Endometrium (tissue), 2 donors: Measurements from ENCODE around the gene MTM1.

Experiments
- FAIRE-seq: peaks from 2 replicates; lab custom pipeline; 2012; peaks lifted over from hg19 to GRCh38; lab: Jason Lieb, UNC
- donor health status: control.
- donor health status: control.

MTM1 gene

DNA sequence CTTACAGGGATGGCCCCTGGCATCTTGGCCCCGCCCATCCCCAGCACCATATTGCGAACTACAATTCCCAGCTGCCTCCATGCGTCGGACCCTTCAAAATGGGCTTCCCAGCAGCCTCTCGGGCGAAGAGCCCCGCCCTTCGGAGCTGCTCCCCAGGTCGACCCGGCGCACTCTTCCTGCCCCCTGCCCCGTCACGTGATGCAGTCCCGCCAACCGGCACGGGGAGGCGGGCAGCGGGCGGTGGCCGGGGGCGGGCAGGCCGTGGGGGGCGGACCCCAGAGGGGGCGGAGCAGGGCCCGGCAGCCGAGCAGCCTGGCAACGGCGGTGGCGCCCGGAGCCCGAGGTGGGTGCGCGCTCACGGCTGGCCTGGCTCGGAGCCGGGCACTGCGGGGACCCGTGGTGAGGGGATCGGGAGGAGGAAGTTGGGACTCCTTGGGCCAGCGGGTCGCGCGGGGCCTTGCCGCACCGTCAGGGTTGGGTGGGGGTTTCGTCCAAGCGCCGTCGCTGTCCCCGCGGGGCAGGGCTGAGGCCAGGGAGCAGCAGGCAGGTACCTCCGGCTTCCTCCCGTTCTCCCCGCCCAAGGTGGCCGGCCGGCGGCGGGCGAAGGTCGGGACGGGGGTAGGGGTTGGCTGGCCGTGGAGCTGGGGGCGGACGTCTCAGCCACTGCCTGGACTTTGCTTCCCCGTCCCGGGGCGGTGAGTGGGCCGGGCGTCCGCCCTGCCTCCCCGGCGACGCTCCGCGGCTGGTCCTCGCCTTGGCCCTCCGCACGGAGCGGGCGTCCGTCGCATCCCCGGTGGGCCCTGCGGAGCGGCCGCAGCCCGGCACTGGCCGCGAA lies at the start of gene MTM1:
Gene MTM1, plus strand, starts transcription at position 302 of the 835 bp plus-strand sequence. CDS start 23,994 bp downstream, outside the sequence.
- FAIRE-seq: peak; percentile 31

DNA sequence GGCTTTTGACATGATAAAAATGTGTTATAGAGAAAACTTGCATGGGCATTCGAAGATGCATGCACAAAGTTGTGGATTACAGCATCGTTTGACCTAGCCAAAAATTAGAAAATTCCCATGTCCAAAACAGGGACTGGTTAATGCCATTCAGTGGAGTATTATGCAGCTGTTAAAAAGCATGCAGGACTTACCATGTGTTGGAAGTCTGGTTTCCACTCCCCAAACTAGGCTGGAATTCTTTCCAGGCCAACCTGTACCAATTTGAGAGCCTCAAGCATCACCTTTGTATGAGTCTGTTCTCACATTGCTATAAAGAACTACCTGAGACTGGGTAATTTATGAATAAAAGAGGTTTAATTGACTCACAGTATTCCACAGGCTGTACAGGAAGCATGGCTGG lies 45.9 kb upstream of the MTM1 start:
- no peak for FAIRE-seq

DNA sequence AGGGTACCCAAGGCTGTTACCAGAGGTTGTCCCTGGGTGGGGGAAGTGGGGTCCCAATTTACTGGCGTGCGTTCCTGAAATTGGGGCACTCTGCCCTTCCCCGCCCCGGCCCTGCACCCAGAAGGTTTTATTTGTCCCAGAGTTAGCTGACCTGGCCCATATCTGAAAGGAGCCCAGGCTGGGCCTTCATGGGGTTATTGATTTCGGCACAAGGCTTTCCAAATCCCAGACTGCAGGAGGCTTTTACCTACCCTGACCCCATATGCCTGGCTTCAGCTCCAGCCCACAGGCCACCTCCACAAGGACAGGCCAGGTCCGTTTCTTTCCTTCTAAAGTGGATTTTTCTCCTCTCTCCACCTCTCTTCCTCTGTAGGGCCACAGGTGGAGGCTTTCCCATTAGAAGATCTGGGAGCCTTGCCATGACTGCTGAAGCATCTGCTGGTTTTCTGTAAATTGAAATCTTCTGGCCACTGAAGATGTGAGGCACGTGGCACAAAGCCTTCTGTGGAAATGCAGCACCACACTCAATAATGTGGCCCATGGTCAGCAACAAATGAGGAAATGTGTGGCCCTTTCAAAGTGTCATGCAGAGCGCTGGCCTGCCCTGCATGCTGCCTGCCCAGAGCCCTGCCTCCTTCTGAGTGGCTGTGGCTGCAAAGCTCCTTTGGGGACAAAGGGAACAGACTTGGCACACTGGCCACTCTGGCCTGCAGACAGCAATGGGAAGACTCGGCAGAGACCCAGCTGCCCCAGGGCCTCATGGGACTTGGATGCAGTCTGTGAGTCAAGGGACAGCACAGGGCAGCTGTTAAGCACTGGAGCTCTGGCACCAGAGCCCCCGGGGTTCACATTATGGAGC lies 43.1 kb upstream of the MTM1 start:
- FAIRE-seq: no peak

DNA sequence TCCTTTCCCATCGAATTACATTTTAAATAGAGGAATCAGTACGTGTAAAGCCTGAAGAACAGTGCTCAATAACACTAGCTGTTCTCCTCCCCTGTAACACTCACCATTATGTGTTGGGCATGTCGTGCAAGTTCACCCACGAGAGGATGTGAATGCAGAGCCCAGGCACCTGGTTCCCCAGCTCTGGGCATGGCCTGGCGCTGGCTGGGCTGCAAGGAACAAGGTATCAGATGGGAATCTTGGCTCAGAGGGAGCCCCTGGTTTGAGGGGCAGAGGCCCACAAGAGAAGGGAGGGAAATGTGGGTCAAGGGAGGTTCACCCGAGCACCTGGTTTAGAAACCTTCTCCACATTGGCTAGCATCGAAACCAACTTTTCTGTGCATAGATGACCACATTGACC lies 41.7 kb upstream of the MTM1 start:
- no peak for FAIRE-seq

DNA sequence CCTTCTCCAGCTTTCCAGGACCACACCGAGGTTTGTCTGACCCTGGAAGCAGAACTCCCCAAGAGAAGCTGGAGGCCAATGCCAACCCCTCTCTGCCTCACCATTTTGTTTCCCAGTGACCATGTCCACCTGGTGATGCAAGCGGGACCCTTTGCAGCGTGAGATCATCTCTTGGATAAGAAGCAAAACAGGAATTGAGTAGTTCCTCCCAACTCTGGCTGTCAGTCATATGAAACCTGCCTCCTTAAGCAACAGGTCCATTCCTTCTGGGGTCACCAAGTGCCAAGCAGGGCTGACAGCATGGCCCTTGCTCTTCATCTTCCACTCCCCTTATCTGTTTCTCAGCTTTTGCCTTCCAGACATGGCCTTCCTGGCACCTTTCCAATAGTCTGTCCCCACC lies 41.3 kb upstream of the MTM1 start:
- no peak for FAIRE-seq

DNA sequence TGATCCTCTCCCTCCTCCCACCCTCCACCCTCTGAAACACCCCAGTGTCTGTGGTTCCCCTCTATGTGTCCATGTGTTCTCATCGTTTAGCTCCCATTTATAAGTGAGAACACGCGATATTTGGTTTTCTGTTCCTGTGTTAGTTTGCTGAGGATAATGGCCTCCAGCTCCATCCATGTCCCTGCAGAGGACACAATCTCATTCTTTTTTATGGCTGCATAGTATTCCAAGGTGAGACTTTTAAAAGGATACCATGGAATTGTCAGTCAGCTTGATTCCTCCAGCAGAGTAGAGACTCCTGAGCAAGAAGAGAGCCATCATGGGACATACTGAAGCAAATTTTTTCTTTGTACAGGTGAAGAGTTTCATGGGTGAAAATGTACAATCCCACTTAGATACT lies 38.8 kb upstream of the MTM1 start:
- FAIRE-seq: no peak

DNA sequence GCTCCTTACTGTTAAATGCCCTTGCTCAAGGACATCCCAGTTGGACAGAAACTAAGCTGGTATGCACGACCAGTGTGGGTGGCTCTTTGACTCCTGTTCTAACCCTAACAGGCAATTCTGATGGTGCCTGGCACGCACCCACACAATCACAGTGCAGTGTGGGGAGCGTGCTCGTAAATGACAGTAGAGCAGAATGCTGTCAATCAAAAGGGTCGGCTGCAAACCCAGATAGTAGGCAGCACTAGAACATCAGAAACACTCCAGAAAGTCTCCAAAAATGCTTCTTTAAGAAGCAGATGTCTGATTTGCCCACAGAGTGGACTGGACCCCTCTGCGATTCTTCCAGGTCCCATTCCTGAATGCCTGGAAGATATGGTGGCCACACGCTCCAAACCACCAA lies 37.6 kb upstream of the MTM1 start:
- FAIRE-seq: no peak

DNA sequence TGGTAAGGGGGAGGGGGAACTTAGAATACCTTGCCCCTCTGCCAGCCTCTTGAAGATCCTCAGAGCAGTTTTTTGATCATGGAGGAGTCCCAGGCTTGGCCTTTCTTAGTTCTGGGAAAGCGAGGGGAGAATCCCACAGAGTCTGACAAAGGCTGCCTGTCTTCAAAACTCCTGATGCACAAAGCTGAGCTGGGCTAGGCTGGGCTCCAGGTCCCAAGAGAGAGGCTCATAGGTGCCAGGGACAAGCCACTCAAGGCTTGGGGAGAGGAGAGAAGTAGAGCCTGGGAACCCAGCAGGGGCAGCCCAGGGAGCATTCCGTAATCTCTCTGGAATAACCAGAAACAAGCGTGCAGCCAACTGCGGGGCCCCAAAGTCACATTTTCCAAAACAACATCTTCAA lies 37.0 kb upstream of the MTM1 start:
- FAIRE-seq: no peak

DNA sequence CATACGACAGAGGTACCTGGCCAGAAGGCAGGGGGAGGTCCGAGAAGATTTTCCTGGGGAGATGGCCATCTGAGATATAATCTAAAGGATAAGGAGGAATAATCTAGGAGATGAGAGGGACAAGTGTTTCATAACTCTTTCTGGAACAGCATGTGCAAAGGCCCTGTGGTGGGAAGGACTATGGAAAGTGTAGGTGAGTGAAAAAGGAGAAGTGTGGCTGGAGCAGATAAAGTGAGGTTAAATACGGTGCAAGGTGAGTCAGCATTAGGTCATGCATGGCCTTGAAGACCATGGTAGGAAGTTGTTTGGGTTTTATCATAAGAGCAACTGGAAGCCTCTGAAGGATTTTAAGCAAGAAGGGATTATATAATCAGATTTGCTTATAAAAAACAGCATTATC lies 34.6 kb upstream of the MTM1 start:
- FAIRE-seq: no peak

DNA sequence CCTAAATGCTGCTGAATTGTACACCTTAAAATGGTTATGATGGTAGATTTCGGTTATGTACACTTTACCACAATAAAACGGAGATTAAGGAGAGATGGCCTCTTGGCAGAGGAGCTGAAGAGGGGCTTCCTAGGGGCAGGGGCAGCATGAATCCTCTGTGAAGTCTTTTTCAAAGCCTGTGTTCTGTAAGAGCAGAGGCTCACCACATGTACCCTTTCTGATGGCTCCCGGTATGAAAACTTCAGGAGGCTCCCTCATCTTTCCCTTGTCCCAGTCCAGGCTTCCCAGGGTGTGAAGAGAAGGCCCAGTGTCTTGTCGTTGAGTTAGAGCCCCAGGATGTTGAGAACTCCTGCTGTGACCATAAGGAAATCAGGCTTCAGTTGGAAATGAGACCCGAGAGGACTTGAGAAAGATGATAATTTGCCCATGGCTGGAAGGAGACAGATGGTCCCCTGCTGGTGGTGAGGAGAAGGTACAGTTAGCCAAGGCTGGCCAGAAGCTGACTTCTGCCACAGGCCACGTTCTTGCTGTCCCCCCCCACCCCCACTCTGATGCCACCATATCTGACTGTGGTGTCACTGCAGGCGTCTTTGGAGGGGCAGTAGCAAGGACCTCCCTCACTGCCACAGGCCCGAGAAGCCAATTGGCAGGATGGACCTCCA lies 31.8 kb upstream of the MTM1 start:
- FAIRE-seq: no peak

DNA sequence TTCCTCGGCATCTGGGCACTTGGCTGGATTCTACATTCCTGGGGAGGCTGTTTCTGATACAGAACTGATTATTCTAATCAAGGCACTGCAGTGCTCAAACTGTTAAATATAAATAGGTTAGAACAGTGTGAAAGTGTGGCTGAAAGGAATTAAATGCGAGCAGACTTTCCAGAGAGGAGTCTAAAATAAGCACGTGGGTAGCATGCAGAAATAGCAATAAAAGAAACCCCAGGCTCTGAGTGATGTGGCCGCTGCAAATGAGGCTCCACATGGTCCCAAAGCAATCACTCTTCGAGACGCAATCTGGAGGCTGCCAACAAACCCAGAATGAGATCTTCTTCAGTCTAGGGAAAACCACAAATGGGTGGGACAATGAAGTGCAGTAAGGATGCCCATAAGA lies 30.6 kb upstream of the MTM1 start:
- no peak for FAIRE-seq

DNA sequence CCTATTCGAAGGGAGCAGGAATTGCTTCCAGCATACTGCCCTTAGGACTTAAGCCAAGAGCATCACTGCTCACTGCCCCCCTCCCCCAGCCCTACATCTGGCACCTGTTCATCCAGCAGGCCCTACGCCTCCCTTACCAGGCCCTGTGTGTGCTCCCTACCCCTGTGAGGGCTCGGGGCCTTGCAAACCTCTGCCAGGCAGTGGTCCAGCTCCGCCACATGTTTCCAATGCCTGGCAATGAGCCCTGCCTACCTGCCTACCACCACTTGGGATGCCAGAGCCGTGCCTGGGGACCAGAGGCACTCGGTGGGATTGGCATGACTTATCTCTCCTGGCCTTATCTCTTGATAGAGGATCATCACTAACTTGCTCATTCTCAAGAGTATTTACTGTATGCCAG lies 27.5 kb upstream of the MTM1 start:
- FAIRE-seq: no peak

DNA sequence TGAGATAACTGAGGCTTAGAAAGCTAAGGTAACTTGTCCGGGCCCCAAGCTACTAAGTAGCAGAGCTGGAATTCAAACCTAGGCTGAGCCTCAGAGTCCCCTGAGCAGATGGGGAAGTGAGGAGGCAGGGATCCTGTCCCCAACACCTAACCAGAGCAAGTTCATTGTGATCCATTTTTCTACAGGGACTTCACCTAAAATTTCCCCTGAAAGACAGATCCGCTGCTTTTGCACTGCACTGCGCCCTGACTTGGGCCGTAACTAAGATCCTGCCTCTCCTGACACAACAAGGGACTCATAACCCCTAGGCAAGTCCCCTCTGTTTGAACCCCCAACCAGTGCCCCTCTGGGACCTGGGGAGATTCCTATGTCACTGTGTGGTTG lies 25.6 kb upstream of the MTM1 start:
- FAIRE-seq: no peak

DNA sequence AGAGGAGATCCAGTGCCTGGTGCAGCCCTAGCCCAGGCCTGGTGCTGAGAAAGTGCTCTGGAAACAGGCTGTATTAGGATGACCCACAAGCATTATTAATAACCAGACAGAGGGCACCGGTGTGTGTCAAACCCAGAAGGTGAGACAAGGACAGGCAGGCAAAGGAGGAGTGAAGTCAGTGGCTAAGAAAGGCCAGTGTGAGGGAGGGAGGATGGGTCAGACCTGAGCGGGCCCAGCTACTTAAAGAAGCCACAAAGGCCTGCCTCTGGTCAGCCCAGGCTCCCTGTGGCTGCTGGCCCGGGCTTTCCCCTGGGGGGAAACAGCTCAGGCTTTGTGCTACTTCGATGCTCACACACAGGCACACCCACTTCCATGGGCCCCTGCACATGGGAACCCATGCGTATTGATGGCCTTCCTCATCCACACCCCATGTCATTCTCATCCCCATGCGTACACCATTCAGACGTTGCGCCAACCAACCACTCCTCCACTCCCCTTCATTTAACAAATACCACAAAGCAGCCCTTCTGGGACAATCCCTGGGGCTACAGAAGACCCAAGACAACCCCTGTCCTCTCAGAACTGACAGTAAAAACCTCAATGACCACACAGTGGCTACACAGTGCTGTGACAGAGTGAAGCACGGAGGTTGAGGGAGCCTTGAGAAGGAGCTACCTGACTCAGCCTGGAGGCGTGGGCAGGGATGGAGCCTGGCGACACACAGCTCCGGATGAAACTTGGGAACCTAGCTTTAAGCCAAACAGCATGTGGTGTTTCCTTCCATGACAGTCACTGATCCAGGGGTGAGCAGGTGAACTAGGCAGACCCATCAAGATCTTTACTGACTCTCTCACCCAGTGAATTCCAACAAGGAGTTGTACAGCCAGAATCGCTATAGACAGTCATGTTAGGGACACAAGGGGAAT lies 24.9 kb upstream of the MTM1 start:
- FAIRE-seq: no peak

DNA sequence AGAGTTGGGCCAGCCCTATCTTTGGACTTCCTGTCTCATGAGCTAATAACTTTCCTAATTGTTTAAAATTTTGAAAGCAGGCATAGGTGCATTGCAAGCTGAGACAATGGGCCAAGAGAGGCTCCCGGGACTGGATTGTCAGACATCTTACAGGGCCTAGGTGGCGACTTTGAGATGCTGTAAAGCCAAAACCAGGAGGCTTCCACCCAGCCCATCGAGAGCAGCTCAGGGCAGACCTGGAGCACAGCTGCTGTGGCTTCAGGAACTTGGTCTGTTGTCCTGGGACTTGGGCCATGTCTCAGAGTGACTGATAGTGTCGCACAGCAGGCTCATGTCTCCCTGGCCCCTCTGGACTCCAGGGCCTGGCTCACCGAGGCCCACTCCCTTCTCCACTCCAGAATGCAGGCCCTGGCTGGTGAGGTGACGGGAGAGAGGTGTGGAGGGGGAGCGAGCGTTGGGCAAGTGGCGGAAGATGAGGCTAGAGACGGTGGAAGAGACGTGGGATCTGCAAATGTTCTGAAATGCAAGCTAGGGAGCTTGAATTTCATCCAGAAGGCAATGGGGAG lies 24.1 kb upstream of the MTM1 start:
- FAIRE-seq: no peak

DNA sequence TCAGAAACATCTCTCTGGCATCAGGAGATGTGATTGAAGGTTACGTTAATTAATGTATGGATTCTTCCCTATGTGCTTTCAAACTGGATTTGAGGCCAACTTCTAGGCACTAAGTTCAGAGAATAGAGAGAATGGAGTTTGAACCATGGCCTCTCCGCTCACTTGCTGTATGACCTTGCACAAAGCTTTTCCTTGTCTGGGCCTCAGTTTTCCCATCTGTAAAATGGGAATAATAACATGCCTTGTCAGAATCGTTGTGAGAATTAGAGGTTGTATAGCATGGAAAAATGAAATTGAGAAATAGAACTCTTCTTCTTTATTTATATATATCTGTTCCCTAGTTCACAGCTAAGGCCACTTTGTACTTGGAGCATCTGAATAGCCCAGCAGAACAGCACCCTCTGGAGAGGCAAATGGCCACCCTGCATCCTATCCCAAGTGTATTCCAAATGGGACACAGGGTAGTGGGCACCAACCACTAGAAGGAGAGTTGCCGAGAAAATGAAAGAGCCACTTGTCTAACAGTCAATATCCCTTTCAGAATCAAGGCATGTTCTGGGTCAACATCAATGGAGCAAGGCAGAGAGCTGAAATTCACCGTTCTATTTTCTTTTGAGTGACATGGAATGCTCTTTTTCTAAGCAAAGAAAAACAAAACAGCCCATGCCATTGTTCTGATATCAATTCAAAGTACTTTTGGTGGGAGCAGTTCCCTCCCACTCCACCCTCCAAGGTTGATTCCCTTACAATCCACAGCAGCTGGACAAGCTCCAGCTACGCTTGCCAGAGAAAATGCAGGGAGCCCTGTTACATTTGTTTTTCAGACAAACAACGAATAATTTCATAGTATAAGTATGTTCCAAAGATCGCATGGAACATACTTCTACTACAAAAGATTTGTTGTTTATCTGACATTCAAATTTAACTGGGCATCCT lies 23.3 kb upstream of the MTM1 start:
- no peak for FAIRE-seq

DNA sequence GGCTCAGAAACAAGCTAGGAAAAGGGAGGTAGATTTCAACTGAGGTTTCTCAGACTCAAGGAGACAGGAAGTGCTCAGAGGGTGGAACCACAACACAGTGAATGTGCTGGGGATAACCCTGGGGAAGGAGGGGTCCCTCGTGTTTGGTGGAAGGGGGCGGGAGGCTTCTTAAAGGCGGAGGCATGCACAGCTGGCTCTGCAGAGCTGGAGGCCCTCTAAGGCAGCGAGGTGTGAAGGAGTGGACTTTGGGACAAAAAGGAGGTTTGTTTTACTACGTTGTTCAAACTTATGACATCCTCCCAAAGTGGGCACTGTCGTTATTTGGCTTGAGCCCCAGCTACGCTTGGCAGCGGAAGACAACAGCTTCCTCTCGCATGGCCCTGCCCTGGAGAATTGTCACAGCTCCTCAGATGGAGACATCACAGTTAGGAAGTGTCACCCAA lies 21.7 kb upstream of the MTM1 start:
- no peak for FAIRE-seq

DNA sequence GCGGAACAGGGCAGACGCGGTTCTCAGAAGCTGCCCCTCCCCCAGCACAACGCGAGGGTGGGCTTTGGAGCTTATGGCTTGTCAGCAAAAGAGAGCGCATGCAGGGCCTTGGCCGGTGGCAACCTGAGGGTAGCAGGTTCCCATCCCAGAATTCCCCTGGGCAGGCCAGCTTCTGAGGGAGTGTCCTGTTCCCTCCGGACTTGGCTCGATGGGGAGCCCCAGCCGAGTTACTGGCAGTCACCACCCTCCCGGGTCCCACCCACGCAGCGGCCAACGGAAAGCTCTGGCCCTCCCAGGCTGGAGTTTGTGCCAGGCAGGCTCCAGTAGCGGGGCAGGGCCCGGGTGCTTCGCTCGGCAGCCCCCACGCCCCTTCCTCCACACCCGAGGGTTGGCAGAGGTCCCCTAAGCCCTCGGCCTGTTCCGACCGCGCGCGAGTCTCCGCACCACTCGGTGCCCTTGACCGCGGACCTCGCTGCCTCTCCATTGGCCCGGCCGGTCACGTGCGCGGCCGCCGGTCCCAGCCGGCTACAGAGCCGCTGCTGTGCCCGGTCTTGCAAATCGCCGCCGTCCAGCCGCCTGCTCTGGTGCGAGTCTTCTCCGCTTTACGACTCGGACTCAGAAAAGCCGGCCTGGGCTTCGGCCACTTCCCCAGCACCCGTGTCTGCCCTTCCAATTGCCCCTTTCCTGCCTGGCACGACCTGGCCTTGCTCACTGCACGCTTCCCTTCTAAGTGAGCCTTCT lies 20.9 kb upstream of the MTM1 start:
- no peak for FAIRE-seq

DNA sequence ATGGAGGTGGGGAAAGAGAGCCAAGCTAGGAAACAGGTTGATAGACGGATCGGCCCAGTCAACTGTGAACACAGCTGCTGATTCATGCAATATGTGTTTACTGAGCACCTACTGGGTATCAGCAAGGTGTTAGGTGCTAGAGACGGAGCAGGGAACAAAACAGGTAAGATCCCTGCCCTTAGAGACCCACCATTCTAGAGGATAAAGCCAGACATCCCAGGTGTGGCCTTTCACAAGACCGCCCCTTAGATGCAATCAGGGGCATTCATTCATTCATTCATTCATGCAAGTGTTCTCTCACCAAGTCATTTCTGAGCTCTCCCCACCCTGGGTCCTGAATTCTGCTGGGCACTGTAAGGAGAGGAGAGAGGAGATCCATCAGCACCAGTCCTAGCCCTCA lies 20.2 kb upstream of the MTM1 start:
- no peak for FAIRE-seq

DNA sequence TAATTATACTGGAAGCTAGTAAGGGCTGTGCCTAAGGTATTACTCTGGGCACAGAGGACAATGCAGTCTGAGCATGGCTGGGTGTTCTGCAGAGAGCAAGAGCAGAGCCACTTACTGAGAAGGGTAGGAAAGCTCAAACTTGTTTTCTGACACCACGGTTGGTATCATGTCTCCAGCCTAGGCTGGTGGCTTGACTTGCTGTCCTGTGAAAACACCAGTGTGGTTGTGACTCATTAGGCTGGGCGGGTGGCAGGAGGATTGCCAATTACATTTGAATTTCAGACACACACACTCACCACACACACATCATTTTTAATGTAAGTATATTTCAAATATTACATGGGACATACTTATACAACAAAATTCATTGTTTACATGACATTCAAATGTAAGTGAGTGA lies 19.7 kb upstream of the MTM1 start:
- no peak for FAIRE-seq
